OCI-LY7 (cell line): Measurements from ENCODE around the gene CA5A.

ENCODE experiments used
- EZH2phosphoT487 ChIP-seq: fragments of 200-600 bp; sonication (generic); IDR thresholded peaks from 2 replicates; pipeline ENCODE4 v1.6.1; 2018; ENCODE audit warnings: low read depth, borderline replicate concordance, mild to moderate bottlenecking, mixed run types, antibody characterized with exemption, low read length, moderate library complexity, mixed read lengths
- TF ChIP-seq, protein P1 (sequence below): fragments of 200-600 bp; sonication (generic); conservative IDR thresholded peaks from 2 replicates; pipeline ENCODE4 v1.5.1; 2014; ENCODE audit warnings: mild to moderate bottlenecking, antibody characterized with exemption, low read length, moderate library complexity, mixed read lengths

DNA sequence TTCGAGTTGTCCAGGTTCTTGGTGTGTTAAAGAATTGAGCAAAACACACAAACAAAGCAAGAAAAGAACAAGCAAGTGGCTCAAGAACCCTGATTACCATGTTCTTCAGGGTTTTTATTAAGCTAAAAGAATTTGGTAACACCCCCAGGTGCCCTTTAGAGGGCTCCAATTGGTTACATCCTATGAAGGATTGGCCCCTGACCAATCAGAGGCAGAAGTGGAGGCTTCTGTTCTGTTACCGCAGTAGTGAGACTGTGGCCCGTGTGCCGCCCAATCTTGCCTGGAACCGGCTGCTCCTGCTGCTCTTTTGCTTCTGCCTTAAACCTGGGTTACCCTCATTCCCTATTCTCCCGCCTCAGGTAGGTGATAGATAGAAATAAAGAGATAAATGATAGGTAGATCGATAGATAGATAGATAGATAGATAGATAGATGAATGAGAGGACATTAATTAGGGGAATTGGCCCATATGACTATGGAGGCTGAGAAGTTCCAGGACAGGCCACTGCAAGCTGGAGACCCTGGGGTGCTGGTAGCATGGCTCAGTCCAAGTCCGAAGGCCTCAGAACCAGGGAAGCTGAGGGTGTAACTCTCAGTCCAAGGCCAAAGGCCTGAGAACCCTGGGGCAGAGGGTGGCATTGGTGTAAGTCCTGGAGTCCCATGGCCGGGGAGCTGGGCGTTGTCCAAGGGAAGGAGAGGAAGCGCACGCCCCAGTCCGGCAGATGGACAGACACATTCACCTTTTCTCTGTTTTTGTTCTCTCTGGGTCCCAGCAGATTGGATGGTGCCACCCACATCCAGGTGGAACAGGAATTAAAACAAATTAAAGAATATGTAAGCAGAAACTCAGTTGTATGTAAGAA, 3.5 kb upstream of the CA5A start:
- TF ChIP-seq, protein P1, sequence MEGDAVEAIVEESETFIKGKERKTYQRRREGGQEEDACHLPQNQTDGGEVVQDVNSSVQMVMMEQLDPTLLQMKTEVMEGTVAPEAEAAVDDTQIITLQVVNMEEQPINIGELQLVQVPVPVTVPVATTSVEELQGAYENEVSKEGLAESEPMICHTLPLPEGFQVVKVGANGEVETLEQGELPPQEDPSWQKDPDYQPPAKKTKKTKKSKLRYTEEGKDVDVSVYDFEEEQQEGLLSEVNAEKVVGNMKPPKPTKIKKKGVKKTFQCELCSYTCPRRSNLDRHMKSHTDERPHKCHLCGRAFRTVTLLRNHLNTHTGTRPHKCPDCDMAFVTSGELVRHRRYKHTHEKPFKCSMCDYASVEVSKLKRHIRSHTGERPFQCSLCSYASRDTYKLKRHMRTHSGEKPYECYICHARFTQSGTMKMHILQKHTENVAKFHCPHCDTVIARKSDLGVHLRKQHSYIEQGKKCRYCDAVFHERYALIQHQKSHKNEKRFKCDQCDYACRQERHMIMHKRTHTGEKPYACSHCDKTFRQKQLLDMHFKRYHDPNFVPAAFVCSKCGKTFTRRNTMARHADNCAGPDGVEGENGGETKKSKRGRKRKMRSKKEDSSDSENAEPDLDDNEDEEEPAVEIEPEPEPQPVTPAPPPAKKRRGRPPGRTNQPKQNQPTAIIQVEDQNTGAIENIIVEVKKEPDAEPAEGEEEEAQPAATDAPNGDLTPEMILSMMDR: no peak
- no peak for TF ChIP-seq EZH2phosphoT487
